ENCODE data around the gene TEX50. TPM values are rescaled to one million over a fixed set of nuclear protein-coding genes. Genes with fewer than 3 reads are reported as not detected.
"Not testable (repeated sequence)": the region's sequence is repeated elsewhere in the genome, so short reads cannot be mapped to it uniquely, and the experiment has no call there.

Gene TEX50, protein sequence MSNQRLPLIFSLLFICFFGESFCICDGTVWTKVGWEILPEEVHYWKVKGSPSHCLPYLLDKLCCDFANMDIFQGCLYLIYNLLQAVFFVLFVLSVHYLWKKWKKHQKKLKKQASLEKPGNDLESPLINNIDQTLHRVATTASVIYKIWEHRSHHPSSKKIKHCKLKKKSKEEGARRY
- total RNA-seq (2014; rRNA removed; shearing (Covaris generic); ENCODE audit: low replicate concordance), result not detected in 2 replicates

DNA sequence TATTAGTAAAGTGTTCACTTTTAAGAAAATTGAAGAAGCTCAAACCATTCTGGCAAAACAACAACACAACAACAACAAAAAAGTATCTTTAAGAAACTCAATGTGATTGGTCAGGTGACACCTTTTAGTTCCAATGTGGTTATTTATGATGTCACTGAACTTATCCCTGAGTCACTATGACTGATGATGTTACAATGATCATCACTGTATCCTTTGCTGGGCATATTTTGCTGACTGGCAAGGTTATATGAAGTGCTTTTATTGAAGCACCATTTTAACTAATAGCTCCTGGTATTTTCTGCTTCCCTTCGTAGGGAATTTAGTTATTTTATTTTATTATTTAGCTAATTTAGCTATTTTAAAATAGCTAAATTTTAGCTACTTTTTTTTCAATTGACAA, at the start of gene TEX50:
TSS of gene TEX50 (plus strand) at position 223 of the 400 bp plus-strand sequence. CDS start 184 bp downstream, outside the sequence.
- Histone ChIP-seq H3K4me3 (ENCODE audit: low read length) (no peak within 1 kb of the TSS), H3K9me3 (ENCODE audit: low read length) (no peaks in the 10 kb centered on the region), H4K20me1 (ENCODE audit: insufficient read depth, low read depth, low read length) (no peaks in the 10 kb centered on the region), H3K36me3 (ENCODE audit: insufficient read depth, low read length) (no peaks in the 10 kb centered on the region), H3K27me3 (ENCODE audit: low read length) (no peaks in the 10 kb centered on the region), H3K27ac (ENCODE audit: low read length) (no peak within 1 kb of the TSS), H2AFZ (ENCODE audit: low read length) (no peak within 1 kb of the TSS), H3K4me1 (ENCODE audit: low read length) (no peaks in the 10 kb centered on the region), H3K9me2 (replicated peaks; ENCODE audit: insufficient read depth, low read length) (no peaks in the 10 kb centered on the region), H3K79me2 (ENCODE audit: low read length) (no peaks in the 10 kb centered on the region), H3K9ac (ENCODE audit: low read length) (no peak within 1 kb of the TSS), H3K4me2 (ENCODE audit: low read depth, low read length, poor library complexity, severe bottlenecking) (no peak within 1 kb of the TSS)
- no peak for DNase-seq

DNA sequence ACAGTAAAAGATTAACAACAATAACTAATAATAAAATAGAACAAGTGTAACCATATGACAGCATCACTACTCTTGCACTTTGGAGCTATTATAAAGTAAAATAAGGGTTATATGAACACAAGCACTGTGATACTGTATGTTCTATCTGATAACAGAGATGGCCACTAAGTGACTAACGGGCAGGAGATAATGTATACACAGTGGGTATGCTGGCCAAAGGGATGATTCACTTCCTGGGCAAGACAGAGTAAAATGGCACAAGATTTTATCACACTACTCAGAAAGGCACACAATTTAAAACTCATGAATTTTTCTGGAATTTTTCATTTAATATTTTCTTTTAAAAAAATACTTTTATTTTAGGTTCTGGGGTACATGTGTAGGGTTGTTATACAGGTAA, 44.6 kb upstream of the TEX50 start:
- H2AFZ ChIP-seq (ENCODE audit: low read length), result no peak overlapping the region
- H3K4me1 ChIP-seq (ENCODE audit: low read length), result peaks cover 7% of the 10 kb centered on the region
- H3K27ac ChIP-seq (ENCODE audit: low read length), result no peak overlapping the region
- H3K4me2 ChIP-seq (ENCODE audit: low read depth, low read length, poor library complexity, severe bottlenecking), result no peak overlapping the region
- no peak overlapping the region for H3K4me3 ChIP-seq (ENCODE audit: low read length)
- H3K9me2 ChIP-seq (replicated peaks; ENCODE audit: insufficient read depth, low read length), result no peaks in the 10 kb centered on the region
- DNase-seq, result no peak
- H3K79me2 ChIP-seq (ENCODE audit: low read length), result no peaks in the 10 kb centered on the region
- no peak overlapping the region for H3K9ac ChIP-seq (ENCODE audit: low read length)
- H4K20me1 ChIP-seq (ENCODE audit: insufficient read depth, low read depth, low read length), result no peaks in the 10 kb centered on the region
- H3K36me3 ChIP-seq (ENCODE audit: insufficient read depth, low read length), result no peaks in the 10 kb centered on the region
- H3K9me3 ChIP-seq (ENCODE audit: low read length), result no peaks in the 10 kb centered on the region
- no peaks in the 10 kb centered on the region for H3K27me3 ChIP-seq (ENCODE audit: low read length)

DNA sequence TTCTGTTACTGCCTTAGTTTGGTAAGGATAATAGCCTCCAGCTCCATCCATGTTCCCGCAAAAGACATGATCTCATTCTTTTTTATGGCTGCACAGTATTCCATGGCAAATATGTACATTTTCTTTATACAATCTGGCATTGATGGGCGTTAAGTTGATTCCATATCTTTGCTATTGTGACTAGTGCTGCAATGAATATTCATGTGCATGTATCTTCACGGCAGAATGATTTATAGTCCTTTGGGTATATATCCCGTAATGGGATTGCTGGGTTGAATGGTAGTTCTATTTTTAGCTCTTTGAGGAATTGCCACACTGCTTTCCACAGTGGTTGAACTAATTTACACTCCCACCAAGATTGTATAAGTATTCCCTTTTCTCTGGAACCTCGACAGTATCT, 44.0 kb upstream of the TEX50 start:
- not testable (repeated sequence) for H3K9ac ChIP-seq (ENCODE audit: low read length); DNase-seq; H3K79me2 ChIP-seq (ENCODE audit: low read length); H3K36me3 ChIP-seq (ENCODE audit: insufficient read depth, low read length); H3K4me2 ChIP-seq (ENCODE audit: low read depth, low read length, poor library complexity, severe bottlenecking); H3K4me1 ChIP-seq (ENCODE audit: low read length); H3K9me3 ChIP-seq (ENCODE audit: low read length); H3K27me3 ChIP-seq (ENCODE audit: low read length); H3K27ac ChIP-seq (ENCODE audit: low read length); H3K9me2 ChIP-seq (replicated peaks; ENCODE audit: insufficient read depth, low read length); H4K20me1 ChIP-seq (ENCODE audit: insufficient read depth, low read depth, low read length); H2AFZ ChIP-seq (ENCODE audit: low read length); H3K4me3 ChIP-seq (ENCODE audit: low read length)

DNA sequence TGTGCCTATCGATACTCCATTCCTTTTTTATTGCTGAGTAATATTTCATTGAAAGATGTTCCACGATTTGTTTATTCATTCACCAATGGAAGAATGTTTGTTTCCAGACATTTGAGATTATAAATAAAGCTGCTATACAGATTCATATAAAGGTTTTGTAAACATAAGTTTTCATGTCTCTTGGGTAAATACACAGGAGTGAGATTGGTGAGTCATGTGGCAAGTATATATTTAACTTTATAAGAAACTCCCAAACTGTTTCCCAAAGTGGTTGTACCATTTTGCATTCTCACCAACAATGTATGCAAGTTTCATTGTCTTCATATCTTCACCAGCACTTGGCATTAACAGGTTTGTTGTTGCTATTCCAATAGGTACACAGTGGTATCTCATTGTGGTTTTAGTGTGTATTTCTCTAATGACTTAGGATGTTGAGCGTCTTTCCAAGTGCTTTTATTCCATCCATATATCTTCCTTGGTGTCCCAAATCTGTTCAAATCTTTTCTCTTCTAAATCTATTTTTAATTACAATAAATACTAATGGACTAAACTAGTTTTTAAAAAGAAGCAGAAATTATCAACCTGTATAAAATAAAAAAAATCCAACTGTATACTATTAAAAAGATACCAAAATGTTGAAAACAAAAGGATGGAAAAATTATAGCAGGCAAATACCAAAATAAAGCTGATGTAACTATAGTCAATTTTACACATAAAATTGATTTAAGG, 38.9 kb upstream of the TEX50 start:
- no peak overlapping the region for H3K27ac ChIP-seq (ENCODE audit: low read length)
- no peaks in the 10 kb centered on the region for H3K9me2 ChIP-seq (replicated peaks; ENCODE audit: insufficient read depth, low read length)
- no peak overlapping the region for H2AFZ ChIP-seq (ENCODE audit: low read length)
- no peak overlapping the region for H3K9ac ChIP-seq (ENCODE audit: low read length)
- no peak for DNase-seq
- no peak overlapping the region for H3K4me2 ChIP-seq (ENCODE audit: low read depth, low read length, poor library complexity, severe bottlenecking)
- H4K20me1 ChIP-seq (ENCODE audit: insufficient read depth, low read depth, low read length), result no peaks in the 10 kb centered on the region
- H3K4me1 ChIP-seq (ENCODE audit: low read length), result peaks cover 10% of the 10 kb centered on the region
- no peaks in the 10 kb centered on the region for H3K36me3 ChIP-seq (ENCODE audit: insufficient read depth, low read length)
- no peaks in the 10 kb centered on the region for H3K9me3 ChIP-seq (ENCODE audit: low read length)
- H3K27me3 ChIP-seq (ENCODE audit: low read length), result no peaks in the 10 kb centered on the region
- H3K4me3 ChIP-seq (ENCODE audit: low read length), result no peak overlapping the region
- H3K79me2 ChIP-seq (ENCODE audit: low read length), result no peaks in the 10 kb centered on the region

DNA sequence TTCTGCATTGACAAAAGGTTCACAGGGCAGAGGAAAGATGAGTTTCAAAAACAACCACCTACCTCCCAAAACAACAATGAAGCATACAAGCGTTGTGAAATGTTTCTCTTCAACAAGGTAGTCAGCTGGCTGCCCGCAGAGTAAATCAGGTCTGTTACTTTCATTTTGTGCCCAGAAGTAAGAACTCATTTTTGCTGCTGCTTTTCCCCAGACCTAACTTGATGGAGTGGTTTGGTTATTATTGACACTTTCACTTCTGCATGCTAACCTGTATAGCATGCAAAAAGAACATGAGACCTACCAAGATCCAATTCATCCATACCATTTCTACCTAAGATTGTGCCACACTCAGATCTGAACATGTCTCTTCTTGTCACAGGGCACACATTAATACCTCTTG, 33.5 kb upstream of the TEX50 start:
- H3K4me3 ChIP-seq (ENCODE audit: low read length), result peak overlapping the region; percentile 3; the same call in 1 of the 2 replicates
- no peaks in the 10 kb centered on the region for H3K36me3 ChIP-seq (ENCODE audit: insufficient read depth, low read length)
- no peak overlapping the region for H3K27ac ChIP-seq (ENCODE audit: low read length)
- no peak for DNase-seq
- no peak overlapping the region; the same call in 1 of the 2 replicates for H3K9ac ChIP-seq (ENCODE audit: low read length)
- no peaks in the 10 kb centered on the region for H3K9me2 ChIP-seq (replicated peaks; ENCODE audit: insufficient read depth, low read length)
- H3K9me3 ChIP-seq (ENCODE audit: low read length), result no peaks in the 10 kb centered on the region
- H3K27me3 ChIP-seq (ENCODE audit: low read length), result no peaks in the 10 kb centered on the region
- H3K4me2 ChIP-seq (ENCODE audit: low read depth, low read length, poor library complexity, severe bottlenecking), result peak overlapping the region; percentile 48
- H3K4me1 ChIP-seq (ENCODE audit: low read length), result peaks cover 13% of the 10 kb centered on the region
- H2AFZ ChIP-seq (ENCODE audit: low read length), result peak overlapping the region; percentile 16; the same call in 1 of the 2 replicates
- no peaks in the 10 kb centered on the region for H4K20me1 ChIP-seq (ENCODE audit: insufficient read depth, low read depth, low read length)
- H3K79me2 ChIP-seq (ENCODE audit: low read length), result no peaks in the 10 kb centered on the region

DNA sequence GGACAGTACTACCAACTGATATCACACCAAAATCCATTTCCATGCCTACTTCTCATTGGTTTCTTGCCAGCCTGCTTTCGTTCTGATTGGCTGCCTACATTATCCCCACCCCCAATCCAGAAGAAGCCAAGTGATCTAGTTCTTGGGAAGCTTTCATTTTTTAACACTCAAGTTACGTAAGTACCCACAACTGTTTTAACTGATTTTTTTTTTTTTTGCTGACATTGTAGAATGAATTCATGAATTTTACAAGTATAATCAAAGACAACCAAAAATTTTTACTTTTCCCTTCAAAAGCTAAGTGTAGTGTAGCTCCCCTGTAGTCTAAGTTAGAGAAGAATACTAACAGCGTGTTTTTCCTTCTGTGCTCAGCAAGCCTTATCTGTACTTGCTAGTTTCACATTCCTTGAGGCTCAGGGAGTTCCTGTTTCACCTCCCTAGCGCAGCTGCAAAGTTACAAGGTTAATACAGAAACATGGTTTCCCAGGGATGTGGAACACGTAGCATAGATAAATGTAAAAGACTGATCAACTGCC, 32.0 kb upstream of the TEX50 start, which contains the start of gene SLC9C2:
TSS of gene SLC9C2 (minus strand) at position 17 of the 536 bp plus-strand sequence. CDS start 1,296 bp downstream, outside the sequence.
- Histone ChIP-seq H3K4me3 (ENCODE audit: low read length) (no peak within 1 kb of the TSS), H3K27ac (ENCODE audit: low read length) (no peak within 1 kb of the TSS)

DNA sequence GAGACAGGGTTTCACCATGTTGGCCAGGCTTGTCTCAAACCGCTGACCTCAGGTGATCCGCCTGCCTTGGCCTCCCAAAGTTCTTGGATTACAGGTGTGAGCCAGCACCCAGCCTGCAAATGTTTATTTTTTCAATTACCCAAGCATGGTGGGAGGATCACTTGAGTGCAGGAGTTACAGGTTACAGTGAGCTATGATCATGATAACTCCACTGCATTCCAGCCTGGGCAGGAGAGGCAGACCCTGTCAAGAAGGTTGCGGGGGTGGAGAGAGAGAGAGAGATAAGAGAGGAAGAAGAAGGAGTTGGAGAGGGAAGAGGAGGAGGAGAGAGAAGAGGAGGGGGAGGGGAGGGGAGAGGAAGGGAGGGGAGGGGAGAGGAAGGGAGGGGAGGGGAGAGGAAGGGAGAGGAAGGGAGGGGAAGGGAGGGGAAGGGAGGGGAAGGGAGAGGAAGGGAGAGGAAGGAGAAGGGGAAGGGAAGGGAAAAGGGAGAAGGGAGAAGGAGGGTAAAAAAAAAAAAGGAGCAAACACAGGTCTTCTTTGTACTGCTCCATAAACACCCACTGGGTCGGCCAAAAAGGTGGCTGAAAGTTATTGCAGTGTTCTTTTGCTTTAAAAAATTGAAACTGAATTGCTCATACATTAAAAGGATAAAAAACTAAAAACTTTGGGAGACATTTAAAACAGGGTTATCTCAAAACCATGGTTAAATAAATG, 26.5 kb upstream of the TEX50 start:
- H3K4me3 ChIP-seq (ENCODE audit: low read length), result no peak overlapping the region
- H3K79me2 ChIP-seq (ENCODE audit: low read length), result no peaks in the 10 kb centered on the region
- no peak overlapping the region for H3K27ac ChIP-seq (ENCODE audit: low read length)
- no peak overlapping the region for H3K9ac ChIP-seq (ENCODE audit: low read length)
- no peak overlapping the region for H2AFZ ChIP-seq (ENCODE audit: low read length)
- no peak for DNase-seq
- no peak overlapping the region for H3K4me2 ChIP-seq (ENCODE audit: low read depth, low read length, poor library complexity, severe bottlenecking)
- no peaks in the 10 kb centered on the region for H3K27me3 ChIP-seq (ENCODE audit: low read length)
- no peaks in the 10 kb centered on the region for H3K9me2 ChIP-seq (replicated peaks; ENCODE audit: insufficient read depth, low read length)
- no peaks in the 10 kb centered on the region for H3K9me3 ChIP-seq (ENCODE audit: low read length)
- no peaks in the 10 kb centered on the region for H3K4me1 ChIP-seq (ENCODE audit: low read length)
- H3K36me3 ChIP-seq (ENCODE audit: insufficient read depth, low read length), result no peaks in the 10 kb centered on the region
- no peaks in the 10 kb centered on the region for H4K20me1 ChIP-seq (ENCODE audit: insufficient read depth, low read depth, low read length)

More for the DNA sequence above, 32.0 kb upstream of the TEX50 start, which contains the start of gene SLC9C2:
- Histone ChIP-seq H3K27me3 (ENCODE audit: low read length) (no peaks in the 10 kb centered on the region), H2AFZ (ENCODE audit: low read length) (no peak within 1 kb of the TSS), H3K9ac (ENCODE audit: low read length) (no peak within 1 kb of the TSS), H3K36me3 (ENCODE audit: insufficient read depth, low read length) (no peaks in the 10 kb centered on the region), H3K4me2 (ENCODE audit: low read depth, low read length, poor library complexity, severe bottlenecking) (peak within 1 kb of the TSS; percentile 48), H4K20me1 (ENCODE audit: insufficient read depth, low read depth, low read length) (no peaks in the 10 kb centered on the region), H3K4me1 (ENCODE audit: low read length) (peaks cover 13% of the 10 kb centered on the region), H3K79me2 (ENCODE audit: low read length) (no peaks in the 10 kb centered on the region), H3K9me3 (ENCODE audit: low read length) (no peaks in the 10 kb centered on the region), H3K9me2 (replicated peaks; ENCODE audit: insufficient read depth, low read length) (no peaks in the 10 kb centered on the region)
- DNase-seq, result no peak

DNA sequence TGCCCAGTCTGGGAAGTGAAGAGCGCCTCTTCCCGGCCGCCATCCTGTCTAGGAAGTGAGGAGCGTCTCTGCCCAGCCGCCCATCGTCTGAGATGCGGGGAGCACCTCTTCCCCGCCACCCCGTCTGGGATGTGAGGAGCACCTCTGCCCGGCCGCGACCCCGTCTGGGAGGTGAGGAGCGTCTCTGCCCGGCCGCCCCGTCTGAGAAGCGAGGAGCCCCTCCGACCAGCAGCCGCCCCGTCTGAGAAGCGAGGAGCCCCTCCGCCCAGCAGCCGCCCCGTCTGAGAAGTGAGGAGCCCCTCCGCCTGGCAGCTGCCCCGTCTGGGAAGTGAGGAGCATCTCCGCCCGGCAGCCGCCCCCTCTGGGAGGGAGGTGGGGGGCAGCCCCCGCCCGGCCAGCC, 22.1 kb upstream of the TEX50 start:
- not testable (repeated sequence) for H3K4me2 ChIP-seq (ENCODE audit: low read depth, low read length, poor library complexity, severe bottlenecking); DNase-seq; H3K79me2 ChIP-seq (ENCODE audit: low read length); H3K27ac ChIP-seq (ENCODE audit: low read length); H3K4me3 ChIP-seq (ENCODE audit: low read length); H2AFZ ChIP-seq (ENCODE audit: low read length); H3K9me2 ChIP-seq (replicated peaks; ENCODE audit: insufficient read depth, low read length); H3K9ac ChIP-seq (ENCODE audit: low read length); H3K9me3 ChIP-seq (ENCODE audit: low read length); H3K36me3 ChIP-seq (ENCODE audit: insufficient read depth, low read length); H4K20me1 ChIP-seq (ENCODE audit: insufficient read depth, low read depth, low read length); H3K4me1 ChIP-seq (ENCODE audit: low read length); H3K27me3 ChIP-seq (ENCODE audit: low read length)

All from Karpas-422 (cell line).